Hematopoietic multipotent progenitor cell treated with erythropoietin and hydrocortisone succinate and interleukin-3 and kit ligand, for 17 days (in vitro differentiated cells): ENCODE results near the gene ZDHHC8.
A peak's percentile ranks its signal among the peaks of the same experiment; 100 is the strongest.

Source experiments
- DNase-seq: peaks from one replicate; pipeline ENCODE4 v3.0.0-alpha.2; 2015; ENCODE audit warnings: low spot score

ZDHHC8 gene

DNA sequence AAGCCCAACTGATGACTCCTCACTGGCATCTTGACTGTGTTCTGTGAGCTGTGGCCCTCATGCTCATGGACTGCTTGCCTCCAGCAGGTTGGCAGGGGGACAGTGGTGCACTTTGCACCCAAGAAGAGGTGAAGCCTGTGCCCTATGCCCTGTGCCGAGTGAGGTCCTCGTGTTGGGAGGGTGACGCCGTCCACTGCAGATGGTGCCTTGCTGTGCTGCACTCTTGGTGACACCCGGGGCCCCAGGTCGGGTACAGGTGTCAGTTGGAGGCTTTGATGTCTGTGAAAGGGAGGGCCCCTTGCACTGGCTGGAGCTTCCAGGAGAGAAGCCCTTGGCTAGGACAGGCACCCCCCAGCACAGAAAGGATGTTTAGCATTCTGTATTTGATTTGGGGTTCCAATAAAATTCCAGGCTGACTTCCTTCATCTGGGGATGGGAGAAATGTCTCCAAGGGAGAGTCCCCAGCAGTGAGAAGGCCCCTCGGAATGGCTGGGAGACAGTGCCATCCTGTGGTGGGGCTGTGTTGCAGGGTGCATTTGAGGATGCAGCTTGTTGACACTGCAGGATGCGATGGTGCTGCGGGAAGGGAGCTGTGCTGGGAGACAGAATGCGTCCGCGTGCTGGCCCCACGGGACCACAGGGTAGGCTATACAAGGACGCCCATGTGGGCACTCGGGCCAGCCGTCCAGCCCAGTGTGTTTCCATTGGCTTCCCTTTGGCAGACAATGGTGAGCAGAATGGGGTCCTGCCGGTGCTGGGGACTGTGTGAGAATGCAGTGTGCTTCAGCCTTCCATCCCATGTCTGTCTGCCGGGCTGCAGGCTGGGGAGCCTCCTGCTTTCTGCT is 2.5 kb upstream of the ZDHHC8 start:
- peak; percentile 26 for DNase-seq

DNA sequence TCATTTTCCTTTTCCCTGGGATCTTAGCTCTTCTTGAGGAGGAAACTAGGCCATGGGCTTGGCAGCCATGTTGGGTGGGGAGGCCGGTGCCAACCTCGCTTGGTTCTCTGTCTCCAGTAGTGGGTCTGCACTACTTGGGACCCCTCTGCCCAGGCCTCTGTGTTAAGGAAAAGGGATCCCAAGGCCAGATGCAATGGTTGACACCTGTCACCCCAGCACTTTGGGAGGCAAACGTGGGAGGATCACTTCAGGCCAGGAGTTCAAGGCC is 1.9 kb upstream of the ZDHHC8 start:
- no peak for DNase-seq

DNA sequence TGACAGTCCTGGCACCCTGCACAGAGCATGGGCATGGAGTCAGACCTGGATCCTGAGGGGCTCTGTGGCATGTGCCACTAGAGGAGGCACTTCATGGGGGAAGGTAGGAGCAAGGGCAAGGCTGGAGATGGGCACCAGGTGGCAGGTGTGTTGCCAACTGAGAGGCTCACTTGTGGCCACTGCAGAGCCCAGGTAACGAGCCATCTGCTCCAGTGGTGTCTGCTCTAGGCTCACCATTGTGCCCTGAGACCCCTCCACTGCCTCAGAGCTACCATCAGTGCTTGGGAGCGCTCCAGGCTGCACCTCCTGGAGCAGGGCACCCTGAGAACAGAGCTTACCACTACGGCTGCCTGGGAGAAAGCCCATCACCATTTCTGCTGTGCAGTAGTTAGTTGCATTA is 1.3 kb upstream of the ZDHHC8 start:
- DNase-seq, result no peak

DNA sequence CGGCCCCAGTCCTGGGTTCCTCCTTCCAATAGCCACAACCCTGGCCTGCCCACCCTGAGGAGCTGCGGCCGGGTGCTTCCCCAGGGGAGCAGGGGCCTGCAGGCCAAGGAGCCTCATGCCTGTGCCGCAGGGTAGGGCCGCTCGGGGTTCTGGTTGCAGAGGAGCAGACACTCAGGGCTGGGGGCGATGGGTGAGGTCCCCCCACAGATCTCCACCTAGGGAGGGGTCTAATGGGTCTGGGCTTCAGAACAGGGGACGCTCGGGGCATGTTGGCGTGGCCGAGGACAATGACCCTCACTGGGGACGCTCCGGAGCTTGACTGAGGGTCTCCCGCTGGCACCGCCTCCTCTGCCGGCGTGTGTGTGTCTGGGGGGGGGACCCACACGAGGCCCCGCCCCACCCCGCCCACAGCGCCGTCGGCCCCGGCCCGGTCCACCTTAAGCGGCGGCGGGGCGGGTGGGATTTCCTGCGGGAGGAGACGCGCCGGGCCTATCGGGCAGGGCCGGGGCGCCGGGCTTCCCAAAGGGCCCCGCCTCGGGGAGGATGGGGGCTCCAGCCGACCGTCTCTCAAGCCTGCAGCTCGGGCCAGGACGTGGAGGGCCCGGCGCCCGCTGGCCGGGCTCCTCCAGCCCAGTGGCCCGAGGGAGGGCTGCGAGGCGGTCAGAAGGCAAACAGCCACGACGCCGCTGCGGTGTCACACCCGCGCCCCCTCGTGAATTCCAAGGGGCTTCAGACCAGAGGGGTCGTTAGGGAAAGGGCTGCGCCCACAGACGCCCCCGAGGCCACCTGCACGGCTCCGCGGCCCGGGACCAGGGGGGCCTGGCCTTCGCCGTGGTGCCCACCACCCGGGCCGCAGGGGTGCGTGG is 640 bp upstream of the ZDHHC8 start:
- no peak for DNase-seq

DNA sequence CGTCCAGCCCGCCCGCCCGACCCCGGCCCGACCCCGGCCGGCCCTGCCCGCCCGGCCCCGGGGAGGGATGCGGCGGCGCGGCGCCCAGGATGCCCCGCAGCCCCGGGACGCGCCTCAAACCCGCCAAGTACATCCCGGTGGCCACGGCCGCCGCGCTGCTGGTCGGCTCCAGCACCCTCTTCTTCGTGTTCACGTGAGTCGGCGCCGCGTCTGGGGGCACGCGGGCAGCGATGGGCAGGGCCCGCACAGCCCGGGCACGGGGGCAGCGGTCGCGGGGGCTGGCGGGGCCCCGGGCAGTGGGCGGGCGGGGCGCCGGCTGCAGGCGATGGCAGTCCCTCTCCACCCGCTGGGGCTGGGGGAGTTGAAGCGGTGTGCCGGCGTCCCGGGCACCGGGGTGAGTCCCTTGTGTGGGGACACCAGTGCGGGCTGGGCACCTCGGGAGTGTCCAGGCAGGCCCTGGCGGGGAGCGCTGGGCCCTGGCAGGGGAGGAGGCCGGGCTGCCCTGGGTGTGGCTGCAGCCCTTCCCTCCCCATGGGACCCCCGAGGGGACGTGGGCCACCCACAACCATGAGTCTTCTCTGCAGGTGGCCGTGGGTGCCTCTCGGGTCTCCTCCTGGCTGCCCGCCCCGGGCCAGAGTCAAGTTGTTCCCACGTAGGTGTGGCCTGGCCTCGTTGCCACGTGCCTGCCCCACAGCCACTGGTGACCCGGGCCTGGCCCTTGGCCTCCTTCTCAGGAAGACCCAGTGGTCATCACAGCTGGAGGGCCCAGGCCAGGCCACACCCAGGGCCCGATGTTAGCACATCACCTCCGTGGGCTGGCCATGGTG is 468 bp downstream of the ZDHHC8 start:
- DNase-seq, result no peak

DNA sequence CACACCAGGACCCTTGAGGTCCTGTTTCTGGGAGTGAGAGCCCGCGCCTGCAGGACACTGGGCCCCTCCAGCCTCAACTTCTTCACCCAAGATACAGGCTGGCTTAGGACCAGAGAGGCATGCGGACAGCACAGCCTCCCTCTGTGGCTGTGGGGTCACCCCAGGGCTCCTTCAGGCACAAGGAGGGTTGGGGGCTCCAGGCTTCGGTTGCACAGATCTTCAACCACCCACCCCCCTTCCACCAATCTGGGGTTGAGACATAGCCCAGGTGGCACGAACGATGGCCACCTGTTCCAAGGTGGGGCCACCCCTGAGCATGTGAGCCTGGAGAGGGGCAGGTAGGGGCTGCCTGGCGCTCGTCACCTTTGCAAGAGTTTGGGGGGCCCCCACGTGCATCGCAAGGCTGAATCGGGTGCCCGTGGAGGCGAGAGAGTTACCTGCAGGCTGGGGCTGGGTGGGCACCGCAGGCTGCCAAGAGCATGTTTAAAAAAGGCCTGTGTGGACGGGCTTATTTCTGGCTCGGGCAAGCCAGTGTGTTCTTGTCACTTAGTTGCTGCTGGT is 1.2 kb downstream of the ZDHHC8 start:
- DNase-seq, result no peak

DNA sequence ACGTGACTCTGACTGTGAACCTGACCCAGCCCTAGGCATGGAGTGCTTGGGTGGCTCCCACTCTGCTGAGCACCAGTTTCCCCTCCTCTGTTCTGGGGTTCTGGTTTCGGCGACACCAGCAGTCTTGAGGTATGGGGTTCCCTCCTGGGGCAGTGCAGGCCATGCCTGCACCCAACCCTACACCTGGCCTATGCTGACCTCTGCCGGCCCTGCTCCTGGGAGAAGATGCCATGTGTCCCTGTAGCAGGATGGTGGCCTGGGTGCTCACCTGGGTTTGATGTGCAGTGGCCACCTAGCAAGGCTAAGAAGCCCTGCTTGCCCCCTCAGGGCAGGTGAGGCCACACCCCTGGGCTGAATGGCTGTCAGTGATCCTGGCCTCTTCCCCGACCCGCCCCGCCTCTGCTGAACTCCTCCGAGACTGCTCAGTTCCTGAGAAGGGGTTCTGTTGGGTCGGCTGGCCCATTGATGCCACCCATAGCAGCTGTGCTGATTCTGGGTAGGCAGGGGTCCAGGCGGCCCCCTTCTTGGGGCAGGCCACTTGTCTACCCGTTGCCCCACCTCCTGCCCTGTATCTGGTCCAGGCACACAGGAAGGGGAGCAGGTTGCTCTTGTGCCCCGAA is 2.4 kb downstream of the ZDHHC8 start:
- DNase-seq, result no peak

DNA sequence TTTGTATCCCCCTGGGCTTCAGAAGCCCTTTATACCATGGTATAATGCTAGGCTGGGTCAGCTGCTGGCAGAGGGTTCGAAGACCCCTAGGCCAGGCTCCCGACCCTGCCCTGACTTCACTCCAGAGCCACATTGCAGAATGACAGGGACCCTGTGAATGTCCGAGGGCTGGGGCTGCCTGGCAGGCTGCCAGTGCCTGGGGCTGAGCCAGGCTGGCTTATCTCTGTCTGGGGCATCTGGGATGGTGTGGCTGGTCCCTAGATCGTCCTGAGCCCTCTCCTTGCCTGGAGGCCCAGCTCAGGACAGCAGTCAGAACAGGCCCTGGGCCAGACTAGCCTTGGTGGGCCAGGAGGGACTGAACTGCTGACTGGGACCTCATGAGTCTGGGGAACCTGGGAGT is 3.7 kb downstream of the ZDHHC8 start:
- DNase-seq, result no peak

DNA sequence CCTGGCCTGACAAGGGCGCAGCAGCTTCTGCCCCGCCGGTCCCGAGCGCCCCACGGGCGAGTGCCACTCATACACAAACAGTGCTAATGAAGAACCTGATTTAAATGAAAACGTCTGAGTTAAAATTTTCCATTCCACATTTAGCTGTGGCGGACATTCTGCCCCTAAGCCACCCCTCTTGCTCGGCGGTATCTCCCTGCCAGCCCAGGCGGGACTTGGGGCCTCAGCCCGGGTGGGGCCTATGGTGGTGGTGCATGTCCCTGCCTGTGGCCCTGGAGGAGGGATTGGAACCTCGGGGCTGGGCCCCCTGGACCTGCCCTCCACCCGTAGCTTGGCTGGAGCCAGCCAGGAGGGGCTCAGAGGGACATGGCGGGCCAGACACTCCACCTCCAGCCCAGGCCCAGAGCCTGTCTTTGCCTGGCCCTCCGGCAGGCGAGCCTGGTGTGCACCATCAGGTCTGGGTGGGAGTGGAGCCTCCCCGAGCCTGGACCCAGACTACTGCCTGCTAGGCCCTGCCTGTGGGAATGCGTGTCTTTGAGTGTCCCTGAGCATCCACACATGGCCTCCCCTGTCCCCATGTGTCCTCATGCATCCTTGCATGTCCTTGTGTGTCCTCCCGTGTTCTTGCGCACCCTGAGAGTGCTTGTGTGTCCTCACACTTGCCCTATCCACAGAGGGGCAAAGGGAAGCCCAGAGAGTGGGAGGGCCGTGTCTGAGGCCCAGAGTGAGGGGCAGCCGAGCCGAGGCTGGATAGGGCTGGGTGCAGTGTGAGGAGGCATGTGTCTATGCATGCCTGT is 4.4 kb downstream of the ZDHHC8 start:
- DNase-seq, result no peak

DNA sequence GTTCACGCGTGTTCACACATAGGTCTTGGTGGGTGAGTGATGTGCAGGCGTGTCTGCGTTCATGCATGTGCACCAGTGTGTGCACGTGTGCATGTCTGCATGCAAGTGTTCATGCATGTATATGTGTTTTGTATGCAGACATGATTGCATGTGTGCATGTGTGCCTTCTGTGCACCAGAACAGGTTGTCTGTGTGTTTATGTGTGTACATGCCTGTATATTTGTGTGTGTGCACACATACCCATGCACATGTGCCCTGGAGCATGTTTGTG is 4.9 kb downstream of the ZDHHC8 start:
- no peak for DNase-seq

DNA sequence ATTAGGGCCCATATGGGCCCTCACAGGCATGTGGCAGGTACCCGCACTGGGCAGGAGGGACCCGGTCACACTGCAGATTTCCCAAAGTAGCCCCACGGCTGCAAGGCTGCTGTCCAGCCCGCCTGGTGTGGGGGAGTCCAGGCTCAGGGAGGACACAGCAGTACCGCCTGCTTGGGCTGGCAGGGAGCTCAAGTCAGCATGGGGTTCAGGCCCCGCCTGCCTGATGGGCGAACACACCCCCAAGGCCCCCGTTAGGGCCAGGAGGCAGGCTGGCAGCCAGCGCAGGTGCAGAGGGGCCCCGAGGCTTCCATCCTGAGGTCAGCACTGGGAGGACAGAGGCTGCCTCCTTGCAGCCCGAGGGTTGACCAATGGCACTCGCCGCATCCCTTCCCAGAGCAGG is 5.5 kb downstream of the ZDHHC8 start:
- no peak for DNase-seq

DNA sequence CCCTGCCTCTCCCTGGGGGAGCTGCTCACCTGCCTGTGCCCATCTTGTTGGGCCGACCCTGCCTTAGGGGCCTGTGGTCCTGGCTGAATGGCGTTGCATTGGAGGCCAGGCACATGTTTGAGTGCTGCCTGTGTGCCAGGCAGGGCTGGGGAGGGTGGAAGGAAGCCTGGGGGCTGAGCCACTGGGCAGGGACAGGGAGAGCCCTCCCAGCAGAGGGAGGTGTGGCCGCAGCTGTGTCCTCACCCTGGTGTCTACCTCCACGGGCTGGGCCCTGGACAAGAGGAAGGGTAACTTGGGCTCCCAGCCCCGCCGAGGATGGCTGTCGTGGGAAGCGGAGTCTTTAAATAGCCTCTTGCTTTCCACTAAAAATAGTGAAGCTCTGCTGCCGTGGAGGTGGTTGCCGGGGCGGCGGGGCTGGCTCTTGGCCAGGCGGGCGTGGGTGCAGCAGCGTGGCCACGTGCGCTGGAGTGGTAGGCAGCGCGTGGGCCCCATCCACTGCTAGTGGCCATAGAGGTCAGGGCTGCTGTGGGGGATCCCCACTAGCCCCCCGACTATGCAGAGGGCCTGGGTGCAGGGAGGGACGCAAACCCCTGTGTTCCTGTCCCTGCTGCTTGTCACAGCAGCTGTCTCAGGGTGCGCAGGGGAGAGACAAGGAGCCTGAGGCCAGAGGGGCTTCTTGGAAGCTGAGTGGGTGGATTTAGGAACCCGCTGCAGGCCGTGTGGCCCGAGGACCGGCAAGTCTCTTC is 6.2 kb downstream of the ZDHHC8 start:
- DNase-seq, result no peak

DNA sequence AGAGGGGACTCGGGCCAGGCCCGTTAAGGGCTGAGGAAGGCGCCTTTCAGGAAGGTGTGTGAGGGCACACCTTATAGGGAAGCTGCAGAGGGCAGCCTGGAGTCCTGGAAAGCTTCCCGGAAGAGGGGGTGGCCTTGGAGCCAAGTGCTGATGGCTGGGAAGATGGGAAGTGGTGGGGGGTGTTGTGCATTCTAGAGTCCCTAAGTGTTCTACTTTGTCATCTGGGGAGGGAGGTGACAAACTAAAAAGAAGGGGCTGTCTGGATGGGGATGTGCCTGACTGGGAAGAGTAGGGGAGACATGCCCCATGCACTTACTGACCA is 6.8 kb downstream of the ZDHHC8 start:
- no peak for DNase-seq

DNA sequence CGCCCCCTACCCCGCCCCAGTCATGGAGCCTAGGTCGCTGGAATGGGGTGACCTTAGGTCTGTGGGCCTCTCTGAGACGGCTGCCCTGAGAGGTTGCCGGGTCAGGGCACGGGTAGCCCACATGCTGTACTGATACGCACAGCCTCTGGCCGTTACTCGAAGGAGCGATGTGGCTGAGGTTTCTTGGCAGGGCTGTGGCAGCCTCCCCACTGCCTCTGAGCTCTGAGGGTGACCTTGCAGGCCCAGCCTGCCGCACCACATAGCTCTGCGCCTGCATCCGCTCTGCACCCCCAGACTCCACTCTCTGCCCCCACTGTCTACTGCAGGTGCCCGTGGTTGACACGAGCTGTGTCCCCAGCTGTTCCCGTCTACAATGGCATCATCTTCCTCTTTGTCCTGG is 7.3 kb downstream of the ZDHHC8 start:
- DNase-seq, result no peak

DNA sequence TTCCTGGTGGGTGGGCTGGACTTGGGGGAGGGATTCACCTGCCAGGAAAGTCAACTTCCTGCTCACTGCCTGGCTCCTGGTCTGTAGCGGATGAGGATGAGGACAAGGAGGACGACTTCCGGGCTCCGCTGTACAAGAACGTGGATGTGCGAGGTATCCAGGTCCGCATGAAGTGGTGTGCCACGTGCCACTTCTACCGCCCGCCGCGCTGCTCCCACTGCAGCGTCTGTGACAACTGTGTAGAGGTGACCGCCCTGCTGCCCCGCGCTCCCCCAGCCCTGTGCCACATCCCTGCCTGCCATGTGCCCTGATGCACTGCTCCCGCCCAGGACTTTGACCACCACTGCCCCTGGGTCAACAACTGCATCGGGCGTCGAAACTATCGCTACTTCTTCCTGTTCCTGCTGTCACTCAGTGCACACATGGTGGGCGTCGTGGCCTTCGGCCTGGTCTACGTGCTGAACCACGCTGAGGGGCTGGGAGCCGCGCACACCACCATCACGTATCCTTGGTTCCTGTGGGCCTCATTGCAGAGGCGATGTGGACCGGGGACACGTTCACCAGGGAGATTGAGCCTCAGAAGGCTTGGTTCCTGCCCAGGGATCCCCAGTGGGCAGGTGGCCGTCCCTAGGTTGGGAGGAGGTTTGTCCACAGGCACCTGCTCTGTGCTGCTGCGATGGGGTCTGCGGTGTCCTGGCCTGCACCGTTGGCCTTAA is 7.9 kb downstream of the ZDHHC8 start:
- no peak for DNase-seq

DNA sequence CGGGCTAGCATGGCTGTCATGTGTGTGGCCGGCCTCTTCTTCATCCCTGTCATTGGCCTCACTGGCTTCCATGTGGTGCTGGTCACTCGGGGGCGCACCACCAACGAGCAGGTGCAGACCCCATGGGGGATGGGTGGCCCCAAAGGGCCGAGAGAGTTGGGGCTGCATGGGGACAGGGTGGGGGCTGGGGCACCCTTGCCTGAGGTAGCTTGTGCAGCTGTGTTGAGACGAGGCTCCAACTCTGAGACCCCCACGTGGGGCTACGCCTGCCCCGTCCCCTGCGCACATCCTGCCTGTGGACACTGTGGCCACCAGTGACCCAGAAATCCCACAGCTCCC is 8.5 kb downstream of the ZDHHC8 start:
- DNase-seq, result no peak

DNA sequence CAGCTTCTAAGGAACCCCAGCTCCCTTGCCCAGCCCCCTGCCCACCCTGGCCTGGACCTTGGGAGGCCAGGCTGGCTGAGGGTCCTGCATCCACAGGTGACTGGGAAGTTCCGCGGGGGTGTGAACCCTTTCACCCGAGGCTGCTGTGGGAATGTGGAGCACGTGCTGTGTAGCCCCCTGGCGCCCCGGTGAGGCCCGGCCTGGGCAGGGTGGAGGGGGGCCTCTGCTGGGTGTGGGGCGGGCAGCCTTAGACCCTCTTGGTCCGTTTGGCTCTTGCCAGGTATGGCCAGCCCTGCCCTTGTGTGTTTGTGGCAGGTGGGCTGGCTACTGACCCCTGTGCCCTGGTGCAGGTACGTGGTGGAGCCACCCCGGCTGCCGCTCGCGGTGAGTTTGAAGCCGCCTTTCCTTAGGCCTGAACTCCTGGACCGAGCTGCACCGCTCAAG is 8.9 kb downstream of the ZDHHC8 start:
- no peak for DNase-seq

DNA sequence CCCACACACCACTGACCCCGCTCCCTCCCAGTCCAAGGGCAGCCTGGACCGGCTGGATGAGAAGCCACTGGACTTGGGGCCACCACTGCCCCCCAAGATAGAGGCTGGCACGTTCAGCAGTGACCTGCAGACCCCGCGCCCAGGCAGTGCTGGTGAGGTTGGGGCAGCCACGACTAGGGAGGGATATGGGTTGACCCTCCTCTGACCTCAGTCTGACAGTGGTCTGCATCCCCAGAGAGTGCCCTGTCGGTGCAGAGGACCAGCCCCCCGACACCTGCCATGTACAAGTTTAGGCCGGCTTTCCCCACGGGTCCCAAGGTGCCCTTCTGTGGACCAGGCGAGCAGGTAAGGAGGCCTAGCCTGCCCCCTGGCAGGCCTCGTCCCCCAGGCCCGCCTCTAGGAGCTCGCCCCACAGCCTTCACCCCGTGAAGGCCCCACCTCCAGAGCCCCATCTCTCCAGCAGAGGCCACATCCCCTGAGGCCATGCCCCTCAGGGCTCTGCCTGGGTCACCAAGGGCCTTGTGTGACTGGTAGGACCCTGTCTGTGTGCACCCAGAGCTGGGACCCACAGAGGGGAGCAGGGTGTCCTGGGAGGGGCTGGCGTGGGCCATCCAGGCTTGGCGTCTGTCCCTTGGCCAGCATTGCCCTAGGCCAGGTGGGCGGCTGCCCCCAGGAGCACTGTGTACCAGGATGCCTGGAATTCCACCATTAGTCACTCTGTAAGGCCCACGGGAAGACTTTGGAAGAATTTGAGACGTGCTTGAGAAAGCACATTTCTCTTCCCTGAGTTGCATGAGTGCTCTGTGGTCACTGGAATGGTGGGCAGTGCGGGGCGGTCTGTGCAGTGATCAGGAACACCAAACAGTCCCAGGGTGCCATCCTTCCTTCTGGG is 9.8 kb downstream of the ZDHHC8 start:
- no peak for DNase-seq
